Progenitor cell of endocrine pancreas (in vitro differentiated cells): ENCODE data around the gene KCNK2. TPM values are rescaled to one million over a fixed set of nuclear protein-coding genes. Genes with fewer than 3 reads are reported as not detected.
A peak's percentile ranks its signal among the peaks of the same experiment; 100 is the strongest.

Experiments
- DNase-seq: peaks from one replicate; pipeline ENCODE4 v3.0.0; 2021; ENCODE audit warnings: low spot score; ENCODE audit not compliant: unreplicated experiment
- H3K27ac Mint-ChIP-seq: 2 replicates; pipeline ENCODE4 v1.8.0; 2021; ENCODE audit warnings: mild to moderate bottlenecking, moderate library complexity, mixed read lengths
- H3K27me3 Mint-ChIP-seq: 2 replicates; pipeline ENCODE4 v1.8.0; 2021; ENCODE audit warnings: mixed read lengths
- H3K36me3 Mint-ChIP-seq: 2 replicates; pipeline ENCODE4 v1.8.0; 2022; ENCODE audit warnings: mixed read lengths; ENCODE audit not compliant: insufficient read depth
- H3K4me1 Mint-ChIP-seq: 2 replicates; pipeline ENCODE4 v1.8.0; 2021; ENCODE audit warnings: low read depth, mixed read lengths
- H3K4me3 Mint-ChIP-seq: 2 replicates; pipeline ENCODE4 v1.8.0; 2021; ENCODE audit warnings: low read depth, mild to moderate bottlenecking, moderate library complexity, mixed read lengths
- H3K9me3 Mint-ChIP-seq: 2 replicates; pipeline ENCODE4 v1.8.0; 2021; ENCODE audit warnings: low read depth, mixed read lengths
- long read RNA-seq: library from polyadenylated mRNA; unstranded; transcript quantifications from one replicate; pipeline ENCODE4 v2.0.0, GENCODE V29; 2020
- total RNA-seq: library from RNA; stranded (reverse); gene quantifications from 2 replicates; pipeline ENCODE4 v1.2.1, GENCODE V29; 2021
- TF ChIP-seq, protein P1 (sequence below): fragments of 200-600 bp; sonication (generic); IDR thresholded peaks from one replicate; pipeline ENCODE4 v1.5.0; 2021; ENCODE audit warnings: antibody characterized with exemption, mild to moderate bottlenecking; ENCODE audit not compliant: unreplicated experiment

KCNK2 gene, protein sequence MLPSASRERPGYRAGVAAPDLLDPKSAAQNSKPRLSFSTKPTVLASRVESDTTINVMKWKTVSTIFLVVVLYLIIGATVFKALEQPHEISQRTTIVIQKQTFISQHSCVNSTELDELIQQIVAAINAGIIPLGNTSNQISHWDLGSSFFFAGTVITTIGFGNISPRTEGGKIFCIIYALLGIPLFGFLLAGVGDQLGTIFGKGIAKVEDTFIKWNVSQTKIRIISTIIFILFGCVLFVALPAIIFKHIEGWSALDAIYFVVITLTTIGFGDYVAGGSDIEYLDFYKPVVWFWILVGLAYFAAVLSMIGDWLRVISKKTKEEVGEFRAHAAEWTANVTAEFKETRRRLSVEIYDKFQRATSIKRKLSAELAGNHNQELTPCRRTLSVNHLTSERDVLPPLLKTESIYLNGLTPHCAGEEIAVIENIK
- 0.42 and 0.60 TPM in 2 replicates for total RNA-seq
- long read RNA-seq, result 0 reads

DNA sequence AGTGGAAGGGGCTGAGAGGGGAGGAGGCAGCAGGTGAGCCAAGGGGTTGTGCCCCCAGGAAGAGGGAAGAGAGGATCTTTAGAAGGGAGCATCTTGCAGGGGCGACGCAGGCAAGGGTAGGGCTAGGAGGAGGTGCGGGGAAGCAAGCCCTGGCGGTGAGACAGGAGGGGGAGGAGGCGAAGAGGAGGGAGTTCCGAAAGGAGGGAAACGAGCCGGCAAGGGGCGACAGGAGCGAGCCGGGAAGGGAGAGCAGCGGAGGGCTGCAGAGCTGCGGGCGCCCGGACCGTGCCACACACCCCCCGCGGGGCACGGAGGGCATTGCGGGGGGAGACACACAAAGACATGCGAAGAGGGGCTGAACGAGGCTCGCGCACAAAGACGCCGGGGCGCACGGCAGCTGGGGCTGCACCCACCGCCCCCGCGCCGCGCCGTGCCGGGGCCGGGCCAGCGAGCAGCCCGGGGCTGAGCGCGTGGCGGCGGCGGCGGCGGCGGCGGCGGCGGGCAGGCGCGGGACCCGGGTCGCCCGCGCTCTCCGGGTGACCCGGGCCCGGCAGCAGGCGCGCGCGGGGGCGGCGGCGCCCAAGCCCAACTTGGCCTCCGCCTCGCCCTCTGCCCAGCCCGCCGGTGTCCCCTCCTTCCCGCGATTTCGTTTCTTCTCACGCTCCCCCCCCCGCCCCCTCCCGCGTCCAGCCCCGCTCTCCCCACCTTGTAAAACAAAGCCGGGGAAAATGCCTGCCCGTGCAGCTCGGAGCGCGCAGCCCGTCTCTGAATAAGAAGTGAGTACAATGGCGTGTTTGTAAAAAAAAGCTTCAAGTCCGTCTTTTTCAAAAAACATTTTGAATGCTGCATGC, at the start of gene KCNK2:
KCNK2 (plus strand) TSS at position 206 of the 851 bp plus-strand sequence. CDS start 649 bp downstream, outside the sequence.
- DNase-seq, result peak; percentile 17
- H3K27ac Mint-ChIP-seq, result peak within 1 kb of the TSS; percentile 35
- H3K36me3 Mint-ChIP-seq, result no peaks in the 10 kb centered on the region
- H3K9me3 Mint-ChIP-seq, result no peaks in the 10 kb centered on the region
- peaks cover 7% of the 10 kb centered on the region for H3K4me1 Mint-ChIP-seq
- peak within 1 kb of the TSS; percentile 73 for H3K4me3 Mint-ChIP-seq
- H3K27me3 Mint-ChIP-seq, result peaks cover 87% of the 10 kb centered on the region
- TF ChIP-seq, protein P1, sequence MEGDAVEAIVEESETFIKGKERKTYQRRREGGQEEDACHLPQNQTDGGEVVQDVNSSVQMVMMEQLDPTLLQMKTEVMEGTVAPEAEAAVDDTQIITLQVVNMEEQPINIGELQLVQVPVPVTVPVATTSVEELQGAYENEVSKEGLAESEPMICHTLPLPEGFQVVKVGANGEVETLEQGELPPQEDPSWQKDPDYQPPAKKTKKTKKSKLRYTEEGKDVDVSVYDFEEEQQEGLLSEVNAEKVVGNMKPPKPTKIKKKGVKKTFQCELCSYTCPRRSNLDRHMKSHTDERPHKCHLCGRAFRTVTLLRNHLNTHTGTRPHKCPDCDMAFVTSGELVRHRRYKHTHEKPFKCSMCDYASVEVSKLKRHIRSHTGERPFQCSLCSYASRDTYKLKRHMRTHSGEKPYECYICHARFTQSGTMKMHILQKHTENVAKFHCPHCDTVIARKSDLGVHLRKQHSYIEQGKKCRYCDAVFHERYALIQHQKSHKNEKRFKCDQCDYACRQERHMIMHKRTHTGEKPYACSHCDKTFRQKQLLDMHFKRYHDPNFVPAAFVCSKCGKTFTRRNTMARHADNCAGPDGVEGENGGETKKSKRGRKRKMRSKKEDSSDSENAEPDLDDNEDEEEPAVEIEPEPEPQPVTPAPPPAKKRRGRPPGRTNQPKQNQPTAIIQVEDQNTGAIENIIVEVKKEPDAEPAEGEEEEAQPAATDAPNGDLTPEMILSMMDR, result no peak

DNA sequence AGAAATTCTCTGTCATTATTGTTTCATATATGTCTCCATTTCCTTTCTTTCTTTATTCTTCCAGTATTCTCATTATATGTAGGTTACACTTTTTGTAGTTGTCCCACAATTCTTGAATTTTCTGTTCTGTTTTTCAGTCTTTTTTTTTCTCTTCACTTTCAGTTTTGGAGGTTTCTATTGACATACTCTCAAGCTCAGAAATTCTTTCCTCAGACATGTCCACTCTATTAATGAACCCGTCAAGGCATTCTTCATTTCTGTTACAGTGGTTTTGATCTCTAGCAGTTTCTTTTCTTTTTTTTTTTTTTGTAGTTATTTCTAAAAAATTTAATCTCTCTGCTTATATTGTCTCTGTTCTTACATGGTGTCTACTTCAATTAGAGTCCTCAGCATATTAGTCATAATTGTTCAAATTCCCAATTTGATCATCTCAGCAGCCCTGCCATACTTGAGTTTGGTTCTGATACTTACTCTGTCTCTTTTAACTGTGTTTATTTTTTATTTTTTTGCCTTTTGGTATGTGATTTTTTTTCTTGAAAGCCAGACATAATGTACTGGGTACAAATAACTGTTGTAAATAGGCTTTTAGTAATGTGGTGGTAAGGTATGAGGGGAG, 49.5 kb upstream of the KCNK2 start:
- no peak for DNase-seq
- no peak overlapping the region for H3K4me3 Mint-ChIP-seq
- H3K27ac Mint-ChIP-seq, result no peak overlapping the region
- no peaks in the 10 kb centered on the region for H3K4me1 Mint-ChIP-seq
- no peaks in the 10 kb centered on the region for H3K9me3 Mint-ChIP-seq
- peaks cover 8% of the 10 kb centered on the region for H3K27me3 Mint-ChIP-seq
- no peaks in the 10 kb centered on the region for H3K36me3 Mint-ChIP-seq
- TF ChIP-seq, protein P1, result no peak

DNA sequence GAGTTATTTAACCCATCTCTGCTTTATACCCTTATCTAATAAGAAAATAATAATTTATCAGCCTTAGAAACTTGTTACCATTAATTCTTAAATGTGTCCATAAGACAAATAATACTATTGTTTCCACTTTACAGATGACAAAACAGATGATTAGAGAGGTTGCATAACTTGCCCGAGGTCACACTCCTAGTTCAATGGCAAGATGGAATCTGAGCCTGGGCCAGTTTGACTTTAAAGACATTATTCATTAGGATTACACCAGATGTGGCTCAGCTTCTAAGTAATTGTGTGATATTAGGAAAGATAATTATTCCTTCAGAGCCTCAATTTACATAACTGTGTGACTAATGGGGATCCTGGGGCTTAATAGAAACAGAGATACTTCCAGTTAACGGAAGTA, 42.3 kb upstream of the KCNK2 start:
- no peak overlapping the region for H3K4me3 Mint-ChIP-seq
- TF ChIP-seq, protein P1, result no peak
- no peaks in the 10 kb centered on the region for H3K9me3 Mint-ChIP-seq

DNA sequence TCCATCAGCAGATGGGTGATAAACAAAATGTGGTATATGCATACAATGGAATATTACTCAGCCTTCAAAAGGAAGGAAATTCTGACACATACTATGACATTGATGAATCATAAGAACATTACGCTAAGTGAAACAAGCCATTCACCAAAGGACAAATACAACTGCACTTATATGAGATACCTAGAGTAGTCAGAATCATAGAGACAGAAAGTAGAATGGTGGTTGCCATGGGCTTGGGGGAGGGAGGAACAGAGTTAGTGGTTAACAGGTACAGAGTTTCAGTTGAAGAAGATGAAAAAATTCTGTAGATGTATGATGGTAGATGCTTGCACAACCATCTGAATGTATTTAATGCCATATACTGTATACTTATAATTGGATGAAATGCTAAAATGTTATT, 39.1 kb upstream of the KCNK2 start:
- Mint-ChIP-seq H3K4me3 (no peak overlapping the region), H3K9me3 (no peaks in the 10 kb centered on the region), H3K4me1 (no peaks in the 10 kb centered on the region), H3K36me3 (no peaks in the 10 kb centered on the region), H3K27ac (no peak overlapping the region), H3K27me3 (peaks cover 3% of the 10 kb centered on the region)
- TF ChIP-seq, protein P1, result no peak
- DNase-seq, result no peak

More for the DNA sequence above, 42.3 kb upstream of the KCNK2 start:
- Mint-ChIP-seq H3K36me3 (no peaks in the 10 kb centered on the region), H3K27me3 (peaks cover 3% of the 10 kb centered on the region), H3K4me1 (no peaks in the 10 kb centered on the region), H3K27ac (no peak overlapping the region)
- DNase-seq, result no peak

DNA sequence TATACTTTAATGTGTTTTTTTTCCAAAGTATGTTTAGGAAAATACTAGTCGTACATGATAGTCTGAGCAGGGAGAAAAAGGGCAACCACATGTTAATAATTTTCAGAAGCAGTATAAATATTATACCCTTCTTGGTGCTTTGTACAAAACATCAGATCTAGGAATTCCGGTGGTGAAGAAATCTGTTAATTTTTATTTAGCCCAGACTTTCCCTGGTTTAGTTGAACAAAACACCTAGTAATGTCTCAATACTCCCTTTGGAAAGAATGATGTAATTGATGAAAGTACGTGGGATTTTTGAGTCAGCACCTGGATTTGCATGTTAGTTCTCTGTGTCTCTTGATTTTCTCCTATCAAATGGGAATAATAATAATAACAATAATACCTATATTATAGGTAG, 38.4 kb upstream of the KCNK2 start:
- TF ChIP-seq, protein P1, result no peak
- Mint-ChIP-seq H3K27ac (no peak overlapping the region), H3K9me3 (no peaks in the 10 kb centered on the region), H3K4me3 (no peak overlapping the region), H3K27me3 (peaks cover 3% of the 10 kb centered on the region), H3K4me1 (no peaks in the 10 kb centered on the region), H3K36me3 (no peaks in the 10 kb centered on the region)
- no peak for DNase-seq
